ENCODE results near the gene MTHFD1L. TPM values are rescaled to one million over a fixed set of nuclear protein-coding genes. Genes with fewer than 3 reads are reported as not detected.

MTHFD1L gene
- total RNA-seq, 3 donors from 2014 or later: 3.5 to 15.1 (median 11.0) TPM

DNA sequence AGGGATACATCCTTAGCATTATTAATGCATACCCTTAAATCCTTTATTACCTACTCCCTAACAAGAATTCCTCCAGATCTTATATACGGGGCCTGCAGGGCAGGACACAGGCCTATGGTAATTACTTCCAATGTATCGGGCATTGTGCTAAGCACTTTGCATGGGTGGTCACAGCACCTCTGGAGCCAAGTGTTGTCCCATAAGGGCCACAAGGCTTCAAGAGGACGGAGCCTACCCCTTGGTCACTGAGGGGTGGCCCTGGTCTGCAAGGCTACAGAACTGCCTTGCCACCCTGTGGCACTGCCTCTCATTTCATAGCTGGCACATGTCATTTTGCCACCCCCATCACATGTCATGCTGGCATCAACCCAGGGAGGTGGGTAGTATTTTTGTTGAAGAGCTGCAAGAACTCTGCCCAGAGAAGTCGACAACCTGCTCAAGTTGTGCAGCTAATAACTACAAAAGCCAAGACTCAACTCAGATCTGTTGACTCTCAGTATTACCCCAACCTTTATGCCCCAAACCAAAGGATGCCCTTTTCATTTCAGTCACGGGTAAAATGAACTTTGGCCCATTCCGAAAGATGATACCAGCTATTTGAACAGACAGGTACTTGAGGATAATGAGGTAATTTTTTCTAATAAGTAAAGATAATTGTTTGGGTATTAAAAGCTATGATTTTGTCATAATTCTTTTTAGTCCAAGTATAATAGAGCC lies 230.2 kb downstream of the MTHFD1L start:
- no peaks in the 10 kb centered on the region for H3K4me1 ChIP-seq
- no peak overlapping the region for H3K27ac ChIP-seq
- TF ChIP-seq POLR2A (IDR thresholded peaks at IDR 0.05) (no peak), POLR2AphosphoS5 (IDR thresholded peaks at IDR 0.05) (no peak)
- TF ChIP-seq, protein P1, sequence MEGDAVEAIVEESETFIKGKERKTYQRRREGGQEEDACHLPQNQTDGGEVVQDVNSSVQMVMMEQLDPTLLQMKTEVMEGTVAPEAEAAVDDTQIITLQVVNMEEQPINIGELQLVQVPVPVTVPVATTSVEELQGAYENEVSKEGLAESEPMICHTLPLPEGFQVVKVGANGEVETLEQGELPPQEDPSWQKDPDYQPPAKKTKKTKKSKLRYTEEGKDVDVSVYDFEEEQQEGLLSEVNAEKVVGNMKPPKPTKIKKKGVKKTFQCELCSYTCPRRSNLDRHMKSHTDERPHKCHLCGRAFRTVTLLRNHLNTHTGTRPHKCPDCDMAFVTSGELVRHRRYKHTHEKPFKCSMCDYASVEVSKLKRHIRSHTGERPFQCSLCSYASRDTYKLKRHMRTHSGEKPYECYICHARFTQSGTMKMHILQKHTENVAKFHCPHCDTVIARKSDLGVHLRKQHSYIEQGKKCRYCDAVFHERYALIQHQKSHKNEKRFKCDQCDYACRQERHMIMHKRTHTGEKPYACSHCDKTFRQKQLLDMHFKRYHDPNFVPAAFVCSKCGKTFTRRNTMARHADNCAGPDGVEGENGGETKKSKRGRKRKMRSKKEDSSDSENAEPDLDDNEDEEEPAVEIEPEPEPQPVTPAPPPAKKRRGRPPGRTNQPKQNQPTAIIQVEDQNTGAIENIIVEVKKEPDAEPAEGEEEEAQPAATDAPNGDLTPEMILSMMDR (IDR thresholded peaks at IDR 0.05): no peak
- H3K4me3 ChIP-seq: no peak overlapping the region
- DNase-seq (ENCODE audit: low spot score in 2 of 2): no peak
- H3K36me3 ChIP-seq: no peaks in the 10 kb centered on the region
- no peaks in the 10 kb centered on the region for H3K27me3 ChIP-seq
- intact Hi-C loops (cut with DNase I; ENCODE audit: low total_unique reads): no loop called here
- H3K9me3 ChIP-seq: no peaks in the 10 kb centered on the region

DNA sequence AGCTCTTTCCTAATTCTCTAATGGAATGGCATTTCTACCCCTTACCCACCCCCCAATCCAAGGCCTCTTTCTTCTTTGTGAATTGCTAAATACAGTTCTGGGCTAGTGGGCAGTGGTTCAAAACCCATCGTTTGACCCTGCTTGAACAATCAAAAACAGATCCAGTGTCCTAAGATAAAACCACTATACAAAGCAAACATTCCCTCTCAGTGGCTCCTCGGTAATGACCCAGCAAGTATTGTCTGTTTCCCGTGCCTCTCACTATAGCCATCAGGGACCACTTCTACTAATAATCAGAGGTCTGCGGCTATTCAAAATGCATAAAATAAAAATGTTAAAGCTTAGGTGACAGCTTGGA lies 230.7 kb downstream of the MTHFD1L start:
- Histone ChIP-seq H3K27ac (no peak overlapping the region), H3K9me3 (no peaks in the 10 kb centered on the region), H3K36me3 (no peaks in the 10 kb centered on the region), H3K4me1 (no peaks in the 10 kb centered on the region), H3K4me3 (no peak overlapping the region), H3K27me3 (no peaks in the 10 kb centered on the region)
- TF ChIP-seq, protein P1 (IDR thresholded peaks at IDR 0.05): no peak
- TF ChIP-seq POLR2AphosphoS5 (IDR thresholded peaks at IDR 0.05) (no peak), POLR2A (IDR thresholded peaks at IDR 0.05) (no peak)
- no peak for DNase-seq (ENCODE audit: low spot score in 2 of 2)
- intact Hi-C loops (cut with DNase I; ENCODE audit: low total_unique reads): no loop called here

DNA sequence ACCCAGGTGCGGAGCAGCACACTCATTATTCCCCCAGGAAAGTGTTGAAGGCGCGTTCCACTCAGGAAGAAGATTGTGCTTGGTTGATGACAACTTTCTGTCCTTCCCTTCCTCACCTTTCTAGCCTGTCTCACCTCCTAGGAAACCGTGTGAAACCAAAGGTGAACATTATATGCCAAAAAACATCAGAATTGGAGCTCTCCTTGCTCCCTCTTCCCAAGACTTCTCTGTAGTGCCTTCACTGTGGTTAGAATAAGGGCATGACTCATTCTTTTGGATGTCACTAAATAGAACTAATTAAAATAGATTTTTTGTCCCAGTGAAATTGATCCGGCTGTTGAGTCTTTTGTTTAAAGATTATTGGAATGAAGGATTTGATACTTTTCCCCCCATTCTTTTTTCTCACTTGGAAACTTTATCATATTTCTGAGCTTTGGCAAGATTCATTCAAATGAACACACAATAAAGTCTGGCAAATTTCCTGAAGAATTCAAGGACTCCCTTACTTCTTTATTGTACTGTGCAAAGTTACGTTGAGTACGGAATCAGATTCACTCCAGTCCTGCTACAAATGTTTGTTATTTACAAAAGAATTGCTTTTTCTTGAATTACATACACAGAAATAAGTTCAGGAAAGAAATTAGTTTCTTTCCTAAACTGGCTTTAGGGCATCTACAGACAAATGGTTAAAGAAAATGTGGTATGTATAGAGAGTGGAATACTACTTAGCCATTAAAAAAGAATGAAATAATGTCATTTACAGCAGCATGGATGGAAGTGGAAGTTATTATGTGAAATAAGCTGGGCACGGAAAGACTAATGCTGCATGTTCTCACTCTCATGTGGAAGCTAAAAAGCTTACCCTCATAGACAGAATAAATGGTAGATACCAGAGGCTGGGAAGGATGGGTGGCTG lies 231.4 kb downstream of the MTHFD1L start:
- intact Hi-C loops (cut with DNase I; ENCODE audit: low total_unique reads): no loop called here
- no peak for DNase-seq (ENCODE audit: low spot score in 2 of 2)
- no peak overlapping the region for H3K4me3 ChIP-seq
- H3K27me3 ChIP-seq: no peaks in the 10 kb centered on the region
- H3K27ac ChIP-seq: no peak overlapping the region
- H3K36me3 ChIP-seq: no peaks in the 10 kb centered on the region
- no peaks in the 10 kb centered on the region for H3K9me3 ChIP-seq
- TF ChIP-seq, protein P1 (IDR thresholded peaks at IDR 0.05): no peak
- no peak for TF ChIP-seq POLR2A (IDR thresholded peaks at IDR 0.05)
- no peak for TF ChIP-seq POLR2AphosphoS5 (IDR thresholded peaks at IDR 0.05)
- H3K4me1 ChIP-seq: no peaks in the 10 kb centered on the region

DNA sequence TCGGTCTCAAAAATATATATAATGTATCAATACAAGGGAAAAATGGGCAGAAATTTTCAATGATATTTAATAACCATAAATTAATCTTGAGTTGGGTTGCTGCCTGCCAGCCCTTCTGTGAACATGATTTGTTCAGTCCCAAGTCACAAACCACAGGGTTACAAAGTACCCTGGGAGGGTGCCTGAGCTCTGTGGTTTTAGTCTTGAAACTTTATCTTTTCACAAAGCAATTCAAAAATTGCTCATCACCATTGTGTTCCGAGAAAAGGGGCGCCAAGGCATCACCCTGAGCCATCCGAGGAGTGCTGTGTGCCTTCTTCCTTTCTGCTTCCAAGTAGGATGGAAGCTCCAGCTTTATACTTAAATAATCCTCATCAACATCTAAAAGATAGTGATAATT lies 232.7 kb downstream of the MTHFD1L start:
- Histone ChIP-seq H3K9me3 (no peaks in the 10 kb centered on the region), H3K27me3 (no peaks in the 10 kb centered on the region), H3K4me1 (no peaks in the 10 kb centered on the region), H3K27ac (no peak overlapping the region), H3K4me3 (no peak overlapping the region), H3K36me3 (no peaks in the 10 kb centered on the region)
- intact Hi-C loops (cut with DNase I; ENCODE audit: low total_unique reads): no loop called here
- TF ChIP-seq, protein P1 (IDR thresholded peaks at IDR 0.05): no peak
- no peak for TF ChIP-seq POLR2AphosphoS5 (IDR thresholded peaks at IDR 0.05)
- TF ChIP-seq POLR2A (IDR thresholded peaks at IDR 0.05): no peak
- DNase-seq (ENCODE audit: low spot score in 2 of 2): no peak

DNA sequence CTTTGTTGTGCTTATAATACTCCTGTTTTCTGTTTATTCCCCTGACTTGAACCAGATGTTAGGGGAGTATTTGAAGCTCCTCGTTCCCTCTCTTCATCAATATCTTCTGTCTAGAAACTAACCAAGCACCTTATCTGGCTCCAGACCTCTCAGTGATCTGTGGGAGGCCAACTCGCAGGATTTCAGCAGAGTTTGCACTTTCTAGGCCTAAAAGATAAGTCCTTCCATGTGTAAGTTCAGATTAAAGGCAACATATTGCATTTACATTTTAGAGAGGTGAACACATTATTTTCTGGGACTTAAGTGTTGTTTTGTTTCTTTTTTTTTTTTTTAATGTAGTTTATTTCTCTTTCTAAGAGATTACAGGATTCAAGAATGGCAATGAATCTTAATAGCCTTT lies 234.8 kb downstream of the MTHFD1L start:
- H3K27ac ChIP-seq: no peak overlapping the region
- H3K4me3 ChIP-seq: no peak overlapping the region
- H3K9me3 ChIP-seq: no peaks in the 10 kb centered on the region
- no peaks in the 10 kb centered on the region for H3K36me3 ChIP-seq
- no peaks in the 10 kb centered on the region for H3K4me1 ChIP-seq
- DNase-seq (ENCODE audit: low spot score in 2 of 2): no peak
- intact Hi-C loops (cut with DNase I; ENCODE audit: low total_unique reads): no loop called here
- TF ChIP-seq POLR2A (IDR thresholded peaks at IDR 0.05) (no peak), POLR2AphosphoS5 (IDR thresholded peaks at IDR 0.05) (no peak)
- TF ChIP-seq, protein P1 (IDR thresholded peaks at IDR 0.05): no peak
- H3K27me3 ChIP-seq: no peaks in the 10 kb centered on the region
